ENCODE results near the gene ATOX1.

- TF ChIP-seq CTCF (IDR thresholded peaks at IDR 0.05; ENCODE audit: insufficient read depth, low read depth, low read length) (no peak), EZH2 (IDR thresholded peaks at IDR 0.05; ENCODE audit: insufficient read depth, low read length) (no peak)
Measured at GRCh38 chr5:151798674-151799073, 40.2 kb upstream of the ATOX1 start.
